Psoas muscle (tissue), 8 donors: ENCODE results near the gene CFAP100. TPM values are rescaled to one million over a fixed set of nuclear protein-coding genes. Genes with fewer than 3 reads are reported as not detected.

Experiments
- ATAC-seq, 4 donors: fragments of 200-7000 bp; cut with Tn5 transposase; one replicate each; pipeline ENCODE4 v1.9.1; 2020; ENCODE audit warnings: moderate library complexity in 3 of 4, mild to moderate bottlenecking in 2 of 4
- DNase-seq, 2 donors: peaks; one replicate each; pipeline ENCODE4 v3.0.0-alpha.2; 2020
- H3K27ac ChIP-seq: fragments of 200-600 bp; one replicate; pipeline ENCODE4 v1.8.0; 2022
- H3K27me3 ChIP-seq, 3 donors: fragments of 200-600 bp in 1 of 3; one replicate each; pipeline versions ENCODE4 v1.6.1 to v1.8.0; 2013 to 2022; ENCODE audit warnings: low read length in 2 of 3, mild to moderate bottlenecking in 2 of 3, moderate library complexity in 1 of 3; ENCODE audit not compliant: insufficient read depth in 3 of 3
- H3K36me3 ChIP-seq, 2 donors: fragments of 200-600 bp in 1 of 2; one replicate each; pipeline versions ENCODE4 v1.6.1 to v1.8.0; 2013 to 2022; ENCODE audit warnings: low read depth in 1 of 2, mild to moderate bottlenecking in 1 of 2, moderate library complexity in 1 of 2; ENCODE audit not compliant: insufficient read depth in 1 of 2
- H3K4me1 ChIP-seq: fragments of 200-600 bp; one replicate; pipeline ENCODE4 v1.8.0; 2022
- H3K4me3 ChIP-seq: fragments of 200-600 bp; one replicate; pipeline ENCODE4 v1.8.0; 2022; ENCODE audit warnings: mild to moderate bottlenecking
- H3K9me3 ChIP-seq: fragments of 200-600 bp; one replicate; pipeline ENCODE4 v1.8.0; 2022
- WGBS, 3 donors: extraction: QIAGEN DNeasy Blood & Tissue Kit; methylation state at CpG; one replicate each; pipeline versions ENCODE4 v1.1.6 to v1.1.7; 2013; 5-methylcytosine and 5-hydroxymethylcytosine counted together
- intact Hi-C, 2 donors: fragments of 100-400 bp; cut with DNase I; formaldehyde crosslinking; loops; one replicate each; pipeline versions ENCODE4 v1.11.0 to v1.14.2; 2022
- polyA plus RNA-seq, 3 donors: library from polyadenylated mRNA; stranded (reverse); fragments of 200-250 nt; gene quantifications; one replicate each; pipeline ENCODE4 v1.2.3, GENCODE V29; 2013
- total RNA-seq, 4 donors: library from RNA; stranded (reverse); fragmentation: NEBNext Ultra II Directional in 2 of 4; extraction: Animal tissue kit (Norgen Biotek cat#: 25700) in 2 of 4; gene quantifications; one replicate each; pipeline versions ENCODE4 v1.2.1 to v1.2.4, GENCODE V29; 2021 to 2023
- TF ChIP-seq, protein P1 (sequence below): fragments of 200-600 bp; IDR thresholded peaks from one replicate; pipeline ENCODE4 v1.8.0; 2022; ENCODE audit warnings: antibody characterized with exemption
- donor health status: healthy with polysubstance abuse.
- donor health status: DM: no; HTN: no; CAD: no; lungs with moderate emphysema.
- donor health status: Bipolar disorder and iron deficiency.
- donor health status: healthy.
- donor health status: DM: yes; HTN: yes; CAD: no.
- donor health status: DM: no; HTN: no; CAD: no.
- donor health status: DM: no; HTN: no; CAD: no.
- donor health status: DM: yes; HTN: yes; CAD: no.

The CFAP100 gene
- total and polyA plus RNA-seq, 7 donors: not detected

GRCh38 chr3:126478581-126479310 lies 84.0 kb downstream of the CFAP100 start:
- DNase-seq: peak in 1 of 2 donors; percentile 32

DNA sequence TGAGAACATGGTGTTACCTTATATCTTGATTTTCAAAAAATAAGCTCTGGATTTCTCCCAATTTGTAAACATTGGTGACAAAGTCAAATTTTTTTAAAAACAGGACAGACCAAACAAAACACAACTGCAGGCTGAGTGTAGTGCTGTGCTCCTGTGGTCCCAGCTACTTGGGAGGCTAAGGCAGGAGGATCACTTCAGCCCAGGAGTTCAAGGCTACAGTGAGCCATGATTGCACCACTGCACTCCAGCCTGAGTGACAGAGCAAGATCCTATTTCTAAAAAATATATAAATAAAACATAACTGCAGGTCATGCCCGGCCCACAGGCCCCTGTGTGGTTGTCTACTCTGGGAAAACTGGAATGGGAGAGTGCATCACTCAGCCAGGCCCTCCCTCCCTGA lies 84.9 kb downstream of the CFAP100 start:
- TF ChIP-seq, protein P1, sequence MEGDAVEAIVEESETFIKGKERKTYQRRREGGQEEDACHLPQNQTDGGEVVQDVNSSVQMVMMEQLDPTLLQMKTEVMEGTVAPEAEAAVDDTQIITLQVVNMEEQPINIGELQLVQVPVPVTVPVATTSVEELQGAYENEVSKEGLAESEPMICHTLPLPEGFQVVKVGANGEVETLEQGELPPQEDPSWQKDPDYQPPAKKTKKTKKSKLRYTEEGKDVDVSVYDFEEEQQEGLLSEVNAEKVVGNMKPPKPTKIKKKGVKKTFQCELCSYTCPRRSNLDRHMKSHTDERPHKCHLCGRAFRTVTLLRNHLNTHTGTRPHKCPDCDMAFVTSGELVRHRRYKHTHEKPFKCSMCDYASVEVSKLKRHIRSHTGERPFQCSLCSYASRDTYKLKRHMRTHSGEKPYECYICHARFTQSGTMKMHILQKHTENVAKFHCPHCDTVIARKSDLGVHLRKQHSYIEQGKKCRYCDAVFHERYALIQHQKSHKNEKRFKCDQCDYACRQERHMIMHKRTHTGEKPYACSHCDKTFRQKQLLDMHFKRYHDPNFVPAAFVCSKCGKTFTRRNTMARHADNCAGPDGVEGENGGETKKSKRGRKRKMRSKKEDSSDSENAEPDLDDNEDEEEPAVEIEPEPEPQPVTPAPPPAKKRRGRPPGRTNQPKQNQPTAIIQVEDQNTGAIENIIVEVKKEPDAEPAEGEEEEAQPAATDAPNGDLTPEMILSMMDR: no peak
- intact Hi-C loops: loop anchor here in 1 of 2 donors (10.0 kb wide), 2 partner anchors 125 to 215 kb away; partner anchors contain the start of gene KLF15
- peak in 1 of 2 donors; percentile 30 for DNase-seq

More at GRCh38 chr3:126478581-126479310, 84.0 kb downstream of the CFAP100 start:
- Histone ChIP-seq H3K9me3 (no peaks in the 10 kb centered on the region), H3K4me1 (peaks cover 14% of the 10 kb centered on the region), H3K36me3 (no peaks in the 10 kb centered on the region), H3K27ac (no peak overlapping the region), H3K27me3 (no peaks in the 10 kb centered on the region), H3K4me3 (no peak overlapping the region)
- ATAC-seq: no peak
- intact Hi-C loops: loop anchor here in 1 of 2 donors (10.0 kb wide), 2 partner anchors 124 to 214 kb away; partner anchors contain the start of gene KLF15
- TF ChIP-seq, protein P1: no peak
- WGBS, 3 donors: 96% methylated on average over 14 of the region's 14 CpGs

GRCh38 chr3:126480206-126480605 lies 85.5 kb downstream of the CFAP100 start:
- ATAC-seq (no peak), DNase-seq (peak in 1 of 2 donors; percentile 37)
- Histone ChIP-seq H3K27me3 (no peaks in the 10 kb centered on the region), H3K4me1 (peaks cover 13% of the 10 kb centered on the region), H3K4me3 (no peak overlapping the region), H3K36me3 (no peaks in the 10 kb centered on the region), H3K9me3 (no peaks in the 10 kb centered on the region), H3K27ac (no peak overlapping the region)
- 62 to 76% (median 67%) methylated on average over 5 of the region's 5 CpGs for WGBS, 3 donors
- TF ChIP-seq, protein P1: no peak
- intact Hi-C loops: no loop called here

More for the DNA sequence above, 84.9 kb downstream of the CFAP100 start:
- Histone ChIP-seq H3K27me3 (no peaks in the 10 kb centered on the region), H3K27ac (no peak overlapping the region), H3K4me1 (peaks cover 10% of the 10 kb centered on the region), H3K9me3 (no peaks in the 10 kb centered on the region), H3K36me3 (no peaks in the 10 kb centered on the region), H3K4me3 (no peak overlapping the region)
- ATAC-seq: no peak
- 44 to 76% (median 71%) methylated on average over 1 of the region's 1 CpG for WGBS, 3 donors

GRCh38 chr3:126480861-126481260 lies 86.2 kb downstream of the CFAP100 start:
- Histone ChIP-seq H3K4me1 (peaks cover 13% of the 10 kb centered on the region), H3K27ac (no peak overlapping the region), H3K27me3 (no peaks in the 10 kb centered on the region), H3K36me3 (no peaks in the 10 kb centered on the region), H3K9me3 (no peaks in the 10 kb centered on the region), H3K4me3 (no peak overlapping the region)
- intact Hi-C loops: no loop called here
- 45 to 58% (median 53%) methylated on average over 8 of the region's 8 CpGs for whole genome bisulfite sequencing, 3 donors
- ATAC-seq (no peak), DNase-seq (peak in 1 of 2 donors; percentile 62)
- TF ChIP-seq, protein P1: no peak
